ENCODE results near the gene TRPC3.

- TF ChIP-seq CTCF (IDR thresholded peaks at IDR 0.05; ENCODE audit: low read depth, low read length, missing input control) (no peak), HNF4A (conservative IDR thresholded peaks at IDR 0.05) (no peak), RXRA (IDR thresholded peaks at IDR 0.05) (no peak)
Measured at GRCh38 chr4:121951521-121952110, at the start of gene TRPC3.

All from liver (tissue), 3 donors.